GM19324 (cell line): Measurements from ENCODE around the gene CUL7.
"Not testable (repeated sequence)": the region's sequence is repeated elsewhere in the genome, so short reads cannot be mapped to it uniquely, and the experiment has no call there.

Experiments used
- ATAC-seq: cut with Tn5 transposase; IDR thresholded peaks from one replicate; pipeline ENCODE4 v1.9.1; 2021; ENCODE audit warnings: mild to moderate bottlenecking, moderate library complexity; ENCODE audit not compliant: unreplicated experiment, low FRiP score

Gene CUL7

GRCh38 chr6:43053545-43054205, at the start of gene CUL7:
Gene CUL7, minus strand, starts transcription at chr6:43053851. Its CDS starts 1,063 bp downstream, at chr6:43052788.
- peak; percentile 90 for ATAC-seq

DNA sequence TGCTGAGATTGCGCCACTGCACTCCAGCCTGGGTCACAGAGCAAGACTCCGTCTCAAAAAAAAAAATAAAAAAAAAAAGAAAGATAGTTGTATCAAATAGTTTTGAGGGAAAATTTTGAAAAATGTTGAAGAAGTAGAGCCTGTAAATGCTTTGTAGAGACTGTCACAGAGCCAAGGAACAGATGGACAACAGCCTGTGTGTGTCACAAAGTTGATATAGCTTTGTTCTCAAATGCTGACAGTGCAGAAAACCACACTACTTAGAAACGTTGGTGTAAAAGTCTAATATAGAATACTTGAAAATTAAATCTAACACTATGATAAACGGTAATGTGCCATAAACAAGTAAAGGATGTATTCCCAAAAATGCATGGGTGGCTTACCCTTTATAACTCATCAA, 47.8 kb upstream of the CUL7 start:
- no peak for ATAC-seq

GRCh38 chr6:43097502-43097901, 43.9 kb upstream of the CUL7 start:
- no peak for ATAC-seq

- no peak for ATAC-seq
These were observed 43.4 kb upstream of the CUL7 start for GRCh38 chr6:43097098-43097489.

DNA sequence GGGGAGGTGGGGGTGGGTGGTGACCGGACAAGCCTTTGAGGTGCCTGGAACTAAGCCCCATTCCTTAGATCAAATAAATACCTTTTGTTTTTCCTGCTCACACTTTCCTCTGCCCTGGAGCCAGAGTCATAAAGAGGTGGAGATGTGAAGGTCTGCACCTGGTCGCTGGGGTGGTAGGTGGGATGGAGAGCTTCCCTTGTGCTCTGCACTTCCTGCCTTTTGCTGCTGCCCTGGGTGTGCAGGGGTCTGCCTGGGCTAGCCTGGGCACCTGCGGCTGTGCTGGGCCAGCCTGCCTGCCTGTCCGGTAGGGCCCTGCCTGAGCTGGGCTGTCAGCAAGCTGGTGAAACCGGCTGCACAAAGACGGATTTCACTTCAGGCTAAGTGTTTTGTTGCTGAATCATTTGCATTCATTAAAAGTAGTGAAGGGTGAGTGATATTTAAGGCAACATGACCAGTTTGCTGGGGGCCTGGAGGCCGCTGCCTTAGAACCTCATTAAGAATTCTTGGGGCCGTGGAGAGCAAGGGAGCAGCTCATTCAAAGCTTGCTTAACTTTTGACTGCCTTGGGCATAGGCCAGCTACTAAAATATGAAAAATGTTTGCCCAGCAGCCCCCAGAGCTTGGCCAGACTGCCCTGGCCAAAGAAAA, 42.9 kb upstream of the CUL7 start:
- no peak for ATAC-seq

GRCh38 chr6:43095939-43096338, 42.3 kb upstream of the CUL7 start:
- ATAC-seq, result no peak

GRCh38 chr6:43093436-43094289, 40.0 kb upstream of the CUL7 start:
- ATAC-seq, result no peak

DNA sequence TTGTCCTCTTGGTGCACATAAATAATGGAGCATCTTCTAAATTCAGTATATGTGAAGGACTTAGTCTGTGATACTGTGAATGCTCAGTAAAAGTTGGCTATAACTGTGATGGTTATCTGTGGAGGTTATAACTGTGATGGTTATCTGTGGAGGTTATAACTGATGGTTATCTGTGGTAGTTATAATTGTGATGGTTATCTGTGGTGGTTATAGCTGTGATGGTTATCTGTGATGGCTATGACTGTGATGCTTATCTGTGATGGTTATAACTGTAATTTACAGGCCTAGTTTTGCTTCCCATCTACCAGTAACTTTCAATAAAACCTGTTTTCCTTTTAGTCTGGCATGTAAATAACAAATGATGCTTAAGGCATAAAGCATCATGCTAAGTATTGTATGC, 39.0 kb upstream of the CUL7 start:
- no peak for ATAC-seq

GRCh38 chr6:43091436-43091991, 37.9 kb upstream of the CUL7 start:
- ATAC-seq, result no peak

DNA sequence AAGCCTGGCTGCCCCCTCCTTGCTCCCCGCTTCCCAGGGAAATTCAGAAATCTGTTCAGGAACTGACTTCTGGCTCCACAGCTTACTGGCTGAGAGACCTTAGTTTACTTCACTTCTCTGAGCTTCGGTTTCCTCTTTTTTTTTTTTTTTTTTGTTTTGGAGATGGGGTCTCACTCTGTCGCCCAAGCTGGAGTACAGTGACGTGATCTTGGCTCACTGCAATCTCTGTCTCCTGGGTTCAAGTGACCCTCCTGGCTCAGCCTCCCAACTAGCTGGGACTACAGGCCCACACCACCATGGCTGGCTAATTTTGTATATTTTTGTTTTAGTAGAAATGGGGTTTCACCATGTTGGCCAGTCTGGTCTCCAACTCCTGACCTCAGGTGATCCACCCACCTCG, 37.4 kb upstream of the CUL7 start:
- no peak for ATAC-seq

GRCh38 chr6:43090559-43090956, 36.9 kb upstream of the CUL7 start:
- ATAC-seq, result no peak

- no peak for ATAC-seq
These were observed 36.4 kb upstream of the CUL7 start for GRCh38 chr6:43089874-43090558.

- no peak for ATAC-seq
These were observed 35.8 kb upstream of the CUL7 start for GRCh38 chr6:43089467-43089866.

DNA sequence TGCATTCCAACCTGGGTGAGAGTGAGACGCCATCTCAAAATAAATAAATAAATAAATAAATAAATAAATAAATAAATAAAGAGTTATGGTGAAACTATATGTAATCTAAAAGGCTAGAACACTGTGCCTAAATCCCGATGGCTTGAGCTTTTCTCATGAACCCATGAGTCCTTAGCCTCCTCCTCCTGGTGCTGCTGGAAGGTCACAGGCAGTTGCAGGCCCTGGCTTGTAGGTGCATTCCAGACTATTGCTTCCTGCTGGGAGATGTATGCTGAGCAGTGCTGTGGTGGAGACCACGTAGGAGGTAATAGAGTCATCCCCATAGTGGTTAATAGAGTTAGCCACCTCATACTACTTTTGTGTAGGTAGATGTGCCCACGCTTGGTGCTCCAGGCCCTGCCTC, 35.0 kb upstream of the CUL7 start:
- no peak for ATAC-seq

DNA sequence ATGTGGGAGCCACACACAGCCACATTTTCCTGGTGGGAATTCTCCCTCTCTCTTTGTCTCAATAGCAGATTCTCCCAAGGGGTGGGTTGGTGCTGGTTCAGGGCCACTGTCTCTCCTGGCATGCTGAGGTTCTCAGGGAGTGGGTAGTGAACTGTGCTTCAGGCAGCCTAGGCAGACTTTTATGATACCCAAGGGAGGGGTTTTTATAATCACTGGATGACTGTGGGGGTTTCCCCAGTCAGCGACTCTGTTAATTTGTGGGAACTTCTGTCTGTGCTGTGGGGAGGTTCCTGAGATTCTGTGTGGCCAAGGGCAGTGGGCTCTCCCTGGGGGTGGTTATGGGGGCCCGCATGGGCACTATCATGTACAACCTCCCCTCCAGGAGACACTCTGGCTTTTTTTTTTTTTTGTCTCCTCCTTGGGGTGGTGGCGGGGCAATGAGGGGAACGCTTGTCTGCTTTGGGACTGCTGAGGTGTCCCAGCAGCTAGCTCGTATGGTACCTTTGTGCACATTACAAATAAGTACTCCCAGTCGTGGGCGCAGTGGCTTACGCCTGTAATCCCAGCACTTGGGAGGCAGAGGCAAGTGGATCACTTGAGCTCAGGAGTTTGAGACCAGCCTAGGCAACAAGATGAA, 32.5 kb upstream of the CUL7 start:
- ATAC-seq, result no peak

GRCh38 chr6:43082806-43083655, 29.4 kb upstream of the CUL7 start:
- no peak for ATAC-seq

GRCh38 chr6:43081922-43082321, 28.3 kb upstream of the CUL7 start:
- not testable (repeated sequence) for ATAC-seq

GRCh38 chr6:43081043-43081442, 27.4 kb upstream of the CUL7 start:
- ATAC-seq, result no peak

DNA sequence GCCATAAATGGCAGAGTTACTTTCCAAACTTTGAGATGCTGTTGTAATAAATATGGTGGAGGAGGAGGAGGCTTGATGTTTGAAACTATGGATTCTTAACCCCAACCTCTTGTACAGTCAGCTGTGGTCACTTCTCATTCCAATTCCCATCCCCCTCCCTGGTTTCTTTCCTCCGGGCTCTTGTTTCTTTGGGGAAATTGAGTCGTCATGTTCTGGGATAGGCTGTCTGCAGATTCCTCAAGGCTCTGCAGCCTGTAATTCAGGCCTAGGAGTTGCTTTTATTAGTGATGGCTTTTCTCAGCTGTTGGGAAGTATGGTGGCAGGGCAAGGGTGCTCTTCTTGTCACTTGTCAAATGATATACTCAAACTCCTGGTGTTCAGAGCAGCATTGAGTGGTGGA, 25.0 kb upstream of the CUL7 start:
- no peak for ATAC-seq
